HepG2 (cell line): ENCODE data around the gene ZNF445. TPM values are rescaled to one million over a fixed set of nuclear protein-coding genes. Genes with fewer than 3 reads are reported as not detected.
A peak's percentile ranks its signal among the peaks of the same experiment; 100 is the strongest.

Experiments used
- CEBPB ChIP-seq: IDR thresholded peaks from 2 replicates; pipeline ENCODE4 v1.6.1; 2011; ENCODE audit warnings: low read depth, low read length, improper control_type of control experiment, borderline replicate concordance
- CSRNP1 ChIP-seq: sonication (generic); formaldehyde crosslinking; IDR thresholded peaks from 2 replicates; pipeline ENCODE4 v1.8.1; 2023; ENCODE audit warnings: mild to moderate bottlenecking, missing genetic modification reagents
- DR1 ChIP-seq: sonication (generic); formaldehyde crosslinking; IDR thresholded peaks from 2 replicates; pipeline ENCODE4 v1.8.0; 2021; ENCODE audit warnings: mild to moderate bottlenecking, missing genetic modification reagents, inconsistent platforms
- DRAP1 ChIP-seq: IDR thresholded peaks from 2 replicates; pipeline ENCODE4 v1.6.1; 2016; ENCODE audit warnings: missing genetic modification reagents, missing compliant biosample characterization
- EEA1 ChIP-seq: sonication (generic); formaldehyde crosslinking; IDR thresholded peaks from 2 replicates; pipeline ENCODE4 v1.5.1; 2020; ENCODE audit warnings: mild to moderate bottlenecking, missing genetic modification reagents, borderline replicate concordance
- EZH2 ChIP-seq: conservative IDR thresholded peaks from 2 replicates; pipeline ENCODE4 v1.6.1; 2012; ENCODE audit warnings: mild to moderate bottlenecking, low read depth, low read length, moderate library complexity
- FOXM1 ChIP-seq: sonication (generic); formaldehyde crosslinking; IDR thresholded peaks from 2 replicates; pipeline ENCODE4 v1.5.0; 2020; ENCODE audit warnings: missing genetic modification reagents
- FOXP1 ChIP-seq, 2 experiments: fragments of 450-650 bp in 1 of 2; IDR thresholded peaks; 2 replicates each; pipeline ENCODE4 v1.6.1; 2017 to 2018; ENCODE audit warnings: antibody characterized with exemption in 1 of 2
- KDM5A ChIP-seq: fragments of 200-600 bp; sonication (generic); IDR thresholded peaks from 2 replicates; pipeline ENCODE4 v1.7.0; 2018; ENCODE audit warnings: antibody characterized with exemption, mild to moderate bottlenecking, low read length, borderline replicate concordance
- NFKBIZ ChIP-seq: IDR thresholded peaks from 2 replicates; pipeline ENCODE4 v1.6.1; 2018; ENCODE audit warnings: missing genetic modification reagents, missing compliant biosample characterization
- NFRKB ChIP-seq: fragments of 450-650 bp; IDR thresholded peaks from 2 replicates; pipeline ENCODE4 v1.6.1; 2017
- SRF ChIP-seq: IDR thresholded peaks from 2 replicates; pipeline ENCODE4 v1.6.1; 2011; ENCODE audit warnings: mild to moderate bottlenecking, low read depth, low read length, moderate library complexity
- SYNCRIP ChIP-seq: fragments of 200-400 bp; formaldehyde crosslinking; IDR thresholded peaks from 2 replicates; pipeline ENCODE4 v1.6.1; 2018; ENCODE audit warnings: mild to moderate bottlenecking, low read depth, low read length; ENCODE audit not compliant: insufficient read depth
- WIZ ChIP-seq: sonication (generic); formaldehyde crosslinking; IDR thresholded peaks from 2 replicates; pipeline ENCODE4 v1.5.1; 2020; ENCODE audit warnings: mild to moderate bottlenecking, missing genetic modification reagents
- ZNF207 ChIP-seq: fragments of 450-650 bp; IDR thresholded peaks from 2 replicates; pipeline ENCODE4 v1.6.1; 2016; ENCODE audit warnings: antibody characterized with exemption, borderline replicate concordance
- ZNF256 ChIP-seq: sonication (generic); formaldehyde crosslinking; conservative IDR thresholded peaks from 2 replicates; pipeline ENCODE4 v1.4.0; 2020; ENCODE audit warnings: missing genetic modification reagents
- ZNF274 ChIP-seq: sonication (generic); formaldehyde crosslinking; IDR thresholded peaks from 2 replicates; pipeline ENCODE4 v1.5.1; 2020; ENCODE audit warnings: mild to moderate bottlenecking, missing genetic modification reagents
- ZNF530 ChIP-seq: sonication (generic); formaldehyde crosslinking; IDR thresholded peaks from 2 replicates; pipeline ENCODE4 v1.5.0; 2020; ENCODE audit warnings: low read depth, mild to moderate bottlenecking, missing genetic modification reagents
- ZNF687 ChIP-seq: sonication (generic); formaldehyde crosslinking; IDR thresholded peaks from 2 replicates; pipeline ENCODE4 v1.5.1; 2020; ENCODE audit warnings: mild to moderate bottlenecking, missing genetic modification reagents, moderate library complexity
- ZNF770 ChIP-seq: sonication (generic); formaldehyde crosslinking; IDR thresholded peaks from 2 replicates; pipeline ENCODE4 v1.5.0; 2020; ENCODE audit warnings: mild to moderate bottlenecking, missing genetic modification reagents
- ZNF841 ChIP-seq: sonication (generic); formaldehyde crosslinking; IDR thresholded peaks from 2 replicates; pipeline ENCODE4 v1.8.1; 2023; ENCODE audit warnings: missing genetic modification reagents, borderline replicate concordance
- ZSCAN25 ChIP-seq: sonication (generic); formaldehyde crosslinking; IDR thresholded peaks from 2 replicates; pipeline ENCODE4 v1.8.0; 2022; ENCODE audit warnings: mild to moderate bottlenecking, missing genetic modification reagents
- polyA plus RNA-seq, 8 experiments: library from polyadenylated mRNA; depleted of rRNA in 3 of 8; stranded (reverse) in 7 of 8; unstranded in 1 of 8; fragments of >200 nt; fragmentation: Illumina TruSeq in 4 of 8; extraction: Trizol in 4 of 8; gene quantifications; 2 replicates each; pipeline versions ENCODE4 v1.2.1 to v1.2.3, GENCODE V29; 2011 to 2016; ENCODE audit warnings: low read depth in 4 of 8, missing spikeins in 1 of 8, mixed read lengths in 1 of 8; ENCODE audit not compliant: insufficient read depth in 1 of 8
- total RNA-seq, 5 experiments: library from RNA; depleted of rRNA; stranded (reverse); fragments of >200 nt; fragmentation: Illumina TruSeq; extraction: Trizol; gene quantifications; 2 replicates each; pipeline ENCODE4 v1.2.3, GENCODE V29; 2016; ENCODE audit warnings: low read depth in 1 of 5

Gene ZNF445
- total and polyA plus RNA-seq, 2 of the 13 experiments (the other 11 are each of a cell fraction or from before 2014, with no cell fraction given): 4.4 to 10.3 TPM

GRCh38 chr3:44439499-44440295 is 37.8 kb downstream of the ZNF445 start (continued):
- TF ChIP-seq CEBPB: peak; percentile 72
- TF ChIP-seq ZNF530 (CRISPR knock-in tag): no peak
- 0 out of 2 replicates have a peak, but pooled peaks have one; percentile 49 for TF ChIP-seq NFKBIZ
- TF ChIP-seq SYNCRIP: no peak
- TF ChIP-seq FOXM1 (CRISPR knock-in tag): no peak
- TF ChIP-seq ZNF274 (CRISPR knock-in tag): no peak
- no peak for TF ChIP-seq ZNF256 (CRISPR knock-in tag)
- no peak for TF ChIP-seq ZNF841 (CRISPR knock-in tag)
- TF ChIP-seq ZSCAN25 (CRISPR knock-in tag): no peak; the same call in 1 of the 2 replicates
- no peak for TF ChIP-seq ZNF207
- 0 out of 2 replicates have a peak, but pooled peaks have one; percentile 43 for TF ChIP-seq WIZ
- peak; percentile 73; the same call in 1 of the 2 replicates for TF ChIP-seq FOXP1 (IDR thresholded peaks at IDR 0.05)
- TF ChIP-seq FOXP1 (CRISPR knock-in tag; IDR thresholded peaks at IDR 0.05): peak; percentile 91
- no peak for TF ChIP-seq DR1
- peak; percentile 79 for TF ChIP-seq DRAP1
- 0 out of 2 replicates have a peak, but pooled peaks have one; percentile 10 for TF ChIP-seq ZNF770
- no peak for TF ChIP-seq NFRKB
- TF ChIP-seq CSRNP1 (CRISPR knock-in tag): peak; percentile 81; the same call in 1 of the 2 replicates
- peak; percentile 47; the same call in 1 of the 2 replicates for TF ChIP-seq ZNF687
- TF ChIP-seq EEA1 (CRISPR knock-in tag): no peak
- no peak for TF ChIP-seq KDM5A
- no peak for TF ChIP-seq EZH2
- no peak for TF ChIP-seq SRF
